WTC11 (cell line): Measurements from ENCODE around the gene SSBP2. TPM values are rescaled to one million over a fixed set of nuclear protein-coding genes. Genes with fewer than 3 reads are reported as not detected.

Source experiments
- ATAC-seq: fragments of 200-7000 bp; cut with Tn5 transposase; 2 replicates; pipeline ENCODE4 v1.10.0; 2021; ENCODE audit warnings: mild to moderate bottlenecking, moderate library complexity
- CTCF ChIA-PET: fragments of 300-600 bp; sonication (Branson Sonifier 250); formaldehyde crosslinking; loops from one replicate; lab custom pipeline; 2021; ENCODE audit warnings: antibody characterized with exemption; lab: Charles Lee
- POLR2A ChIA-PET: fragments of 350-600 bp; sonication (Branson Sonifier 250); formaldehyde crosslinking; loops from one replicate; lab custom pipeline; 2021; ENCODE audit warnings: antibody characterized with exemption; lab: Charles Lee
- DNase-seq: peaks from one replicate; pipeline ENCODE4 v3.0.0; 2021; ENCODE audit warnings: low spot score
- H3K27ac Mint-ChIP-seq: 2 replicates; pipeline ENCODE4 v1.8.0; 2021; ENCODE audit warnings: mixed read lengths
- H3K27me3 Mint-ChIP-seq: 2 replicates; pipeline ENCODE4 v1.8.0; 2021; ENCODE audit warnings: low read depth, mild to moderate bottlenecking, moderate library complexity, mixed read lengths
- H3K36me3 Mint-ChIP-seq: 2 replicates; pipeline ENCODE4 v1.8.0; 2021; ENCODE audit warnings: mixed read lengths
- H3K4me1 Mint-ChIP-seq: 2 replicates; pipeline ENCODE4 v1.8.0; 2022; ENCODE audit warnings: mixed read lengths
- H3K4me3 Mint-ChIP-seq: 2 replicates; pipeline ENCODE4 v1.8.0; 2021; ENCODE audit warnings: mild to moderate bottlenecking, moderate library complexity, mixed read lengths
- H3K9me3 Mint-ChIP-seq: 2 replicates; pipeline ENCODE4 v1.8.0; 2021; ENCODE audit warnings: mixed read lengths
- ETV6 ChIP-seq: sonication (generic); formaldehyde crosslinking; IDR thresholded peaks from 2 replicates; pipeline ENCODE4 v1.8.1; 2022; ENCODE audit warnings: mild to moderate bottlenecking, missing genetic modification reagents
- FOXJ3 ChIP-seq: sonication (generic); formaldehyde crosslinking; IDR thresholded peaks from 2 replicates; pipeline ENCODE4 v1.9.0; 2021; ENCODE audit warnings: missing genetic modification reagents, mild to moderate bottlenecking, borderline replicate concordance
- GRHL2 ChIP-seq: fragments of 250-450 bp; sonication (Bioruptor Pico); IDR thresholded peaks from 2 replicates; pipeline ENCODE4 v1.8.0; 2022; ENCODE audit warnings: mild to moderate bottlenecking, moderate library complexity; ENCODE audit not compliant: insufficient replicate concordance, severe bottlenecking
- IRF2 ChIP-seq: sonication (generic); formaldehyde crosslinking; IDR thresholded peaks from 2 replicates; pipeline ENCODE4 v1.8.0; 2022; ENCODE audit warnings: low read depth, missing genetic modification reagents, borderline replicate concordance
- NR1H2 ChIP-seq: sonication (generic); formaldehyde crosslinking; IDR thresholded peaks from 2 replicates; pipeline ENCODE4 v1.9.0; 2021; ENCODE audit warnings: mild to moderate bottlenecking, moderate library complexity, missing genetic modification reagents
- OVOL2 ChIP-seq: fragments of 250-450 bp; sonication (Bioruptor Pico); IDR thresholded peaks from 2 replicates; pipeline ENCODE4 v1.9.0; 2021; ENCODE audit warnings: mild to moderate bottlenecking, borderline replicate concordance
- RELA ChIP-seq: sonication (generic); formaldehyde crosslinking; IDR thresholded peaks from 2 replicates; pipeline ENCODE4 v1.8.1; 2022; ENCODE audit warnings: missing genetic modification reagents, mild to moderate bottlenecking, borderline replicate concordance
- SMAD4 ChIP-seq: sonication (generic); formaldehyde crosslinking; IDR thresholded peaks from 2 replicates; pipeline ENCODE4 v1.8.0; 2022; ENCODE audit warnings: mild to moderate bottlenecking, missing genetic modification reagents
- TEAD4 ChIP-seq: sonication (generic); formaldehyde crosslinking; IDR thresholded peaks from 2 replicates; pipeline ENCODE4 v1.8.0; 2022; ENCODE audit warnings: mild to moderate bottlenecking, missing genetic modification reagents
- ZNF671 ChIP-seq: fragments of 250-450 bp; sonication (Bioruptor Pico); IDR thresholded peaks from 2 replicates; pipeline ENCODE4 v1.8.0; 2021; ENCODE audit warnings: mild to moderate bottlenecking
- total RNA-seq: library from RNA; stranded (reverse); gene quantifications from 3 replicates; pipeline ENCODE4 v1.2.3, GENCODE V29; 2021
- TF ChIP-seq, protein P1 (sequence below): sonication (generic); formaldehyde crosslinking; IDR thresholded peaks from 2 replicates; pipeline ENCODE4 v1.8.1; 2022; ENCODE audit warnings: mild to moderate bottlenecking, missing genetic modification reagents, moderate library complexity, borderline replicate concordance
- TF ChIP-seq, protein P2 (sequence below): sonication (generic); formaldehyde crosslinking; IDR thresholded peaks from 2 replicates; pipeline ENCODE4 v1.8.1; 2022; ENCODE audit warnings: low read depth, mild to moderate bottlenecking, moderate library complexity, missing genetic modification reagents, borderline replicate concordance
- TF ChIP-seq, protein P3 (sequence below): sonication (generic); formaldehyde crosslinking; conservative IDR thresholded peaks from 2 replicates; pipeline ENCODE4 v1.8.1; 2023; ENCODE audit warnings: mild to moderate bottlenecking, low read depth, missing genetic modification reagents, moderate library complexity
- TF ChIP-seq, protein P4 (sequence below): sonication (generic); formaldehyde crosslinking; IDR thresholded peaks from 2 replicates; pipeline ENCODE4 v1.8.0; 2023; ENCODE audit warnings: missing genetic modification reagents
- TF ChIP-seq, protein P5 (sequence below): fragments of 200-600 bp; IDR thresholded peaks from 2 replicates; pipeline ENCODE4 v1.8.0; 2022; ENCODE audit warnings: antibody characterized with exemption

The SSBP2 gene
- total RNA-seq, 1 experiment from 2014 or later, result 24.9 TPM

DNA sequence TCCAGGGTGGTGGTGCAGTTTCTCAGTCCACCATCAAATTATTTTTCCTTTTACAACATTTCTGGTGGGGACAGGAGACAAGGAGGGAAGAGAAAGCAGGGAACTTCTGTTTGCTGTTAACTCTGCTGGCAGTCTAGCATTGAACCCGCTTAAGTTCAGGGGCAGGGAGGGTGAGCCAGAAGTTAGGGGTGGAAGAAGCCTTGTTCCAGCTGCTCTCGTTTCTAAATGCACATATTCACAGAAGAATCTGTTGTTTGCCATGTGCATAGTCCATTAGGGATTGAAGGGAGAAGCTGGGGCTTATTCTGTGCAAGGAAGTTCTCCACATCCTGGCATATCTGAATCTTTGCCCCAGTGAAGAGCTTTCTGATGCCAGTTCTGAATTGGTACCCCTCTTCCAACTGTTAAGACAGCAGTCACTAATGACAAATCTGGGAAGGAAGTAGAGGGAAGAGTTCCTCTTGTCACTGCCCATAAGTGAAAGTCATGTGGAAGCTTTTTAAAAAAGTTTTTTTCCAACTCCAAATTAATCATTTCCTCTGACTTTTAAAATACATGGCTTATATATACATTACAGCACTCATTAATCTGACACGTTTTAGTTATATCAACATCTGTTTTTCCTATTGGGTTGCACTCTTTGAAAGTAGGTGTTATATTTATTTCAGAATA, 324.4 kb downstream of the SSBP2 start:
- Mint-ChIP-seq H3K9me3 (no peaks in the 10 kb centered on the region), H3K4me3 (no peak overlapping the region), H3K36me3 (no peaks in the 10 kb centered on the region), H3K4me1 (peaks cover 11% of the 10 kb centered on the region), H3K27ac (no peak overlapping the region; the same call in 1 of the 2 replicates), H3K27me3 (no peaks in the 10 kb centered on the region)
- no peak for ATAC-seq
- no peak for DNase-seq
- ChIA-PET POLR2A (no interaction called here), CTCF (interaction anchor here (0.6 to 3.2 kb wide), 10 partner anchors 21 to 831 kb away, joined by 3 to 15 read pairs (median 3); no protein-coding TSS in a partner anchor)
- TF ChIP-seq IRF2 (CRISPR knock-in tag) (no peak), SMAD4 (no peak), FOXJ3 (CRISPR knock-in tag) (no peak), ZNF671 (CRISPR knock-in tag) (no peak), OVOL2 (CRISPR knock-in tag) (no peak), RELA (CRISPR knock-in tag) (no peak), NR1H2 (CRISPR knock-in tag) (no peak), ETV6 (no peak), GRHL2 (CRISPR knock-in tag) (no peak)
- TF ChIP-seq, protein P1, sequence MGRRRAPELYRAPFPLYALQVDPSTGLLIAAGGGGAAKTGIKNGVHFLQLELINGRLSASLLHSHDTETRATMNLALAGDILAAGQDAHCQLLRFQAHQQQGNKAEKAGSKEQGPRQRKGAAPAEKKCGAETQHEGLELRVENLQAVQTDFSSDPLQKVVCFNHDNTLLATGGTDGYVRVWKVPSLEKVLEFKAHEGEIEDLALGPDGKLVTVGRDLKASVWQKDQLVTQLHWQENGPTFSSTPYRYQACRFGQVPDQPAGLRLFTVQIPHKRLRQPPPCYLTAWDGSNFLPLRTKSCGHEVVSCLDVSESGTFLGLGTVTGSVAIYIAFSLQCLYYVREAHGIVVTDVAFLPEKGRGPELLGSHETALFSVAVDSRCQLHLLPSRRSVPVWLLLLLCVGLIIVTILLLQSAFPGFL (CRISPR knock-in tag), result no peak
- TF ChIP-seq, protein P2, sequence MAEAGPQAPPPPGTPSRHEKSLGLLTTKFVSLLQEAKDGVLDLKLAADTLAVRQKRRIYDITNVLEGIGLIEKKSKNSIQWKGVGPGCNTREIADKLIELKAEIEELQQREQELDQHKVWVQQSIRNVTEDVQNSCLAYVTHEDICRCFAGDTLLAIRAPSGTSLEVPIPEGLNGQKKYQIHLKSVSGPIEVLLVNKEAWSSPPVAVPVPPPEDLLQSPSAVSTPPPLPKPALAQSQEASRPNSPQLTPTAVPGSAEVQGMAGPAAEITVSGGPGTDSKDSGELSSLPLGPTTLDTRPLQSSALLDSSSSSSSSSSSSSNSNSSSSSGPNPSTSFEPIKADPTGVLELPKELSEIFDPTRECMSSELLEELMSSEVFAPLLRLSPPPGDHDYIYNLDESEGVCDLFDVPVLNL, result no peak
- TF ChIP-seq, protein P3, sequence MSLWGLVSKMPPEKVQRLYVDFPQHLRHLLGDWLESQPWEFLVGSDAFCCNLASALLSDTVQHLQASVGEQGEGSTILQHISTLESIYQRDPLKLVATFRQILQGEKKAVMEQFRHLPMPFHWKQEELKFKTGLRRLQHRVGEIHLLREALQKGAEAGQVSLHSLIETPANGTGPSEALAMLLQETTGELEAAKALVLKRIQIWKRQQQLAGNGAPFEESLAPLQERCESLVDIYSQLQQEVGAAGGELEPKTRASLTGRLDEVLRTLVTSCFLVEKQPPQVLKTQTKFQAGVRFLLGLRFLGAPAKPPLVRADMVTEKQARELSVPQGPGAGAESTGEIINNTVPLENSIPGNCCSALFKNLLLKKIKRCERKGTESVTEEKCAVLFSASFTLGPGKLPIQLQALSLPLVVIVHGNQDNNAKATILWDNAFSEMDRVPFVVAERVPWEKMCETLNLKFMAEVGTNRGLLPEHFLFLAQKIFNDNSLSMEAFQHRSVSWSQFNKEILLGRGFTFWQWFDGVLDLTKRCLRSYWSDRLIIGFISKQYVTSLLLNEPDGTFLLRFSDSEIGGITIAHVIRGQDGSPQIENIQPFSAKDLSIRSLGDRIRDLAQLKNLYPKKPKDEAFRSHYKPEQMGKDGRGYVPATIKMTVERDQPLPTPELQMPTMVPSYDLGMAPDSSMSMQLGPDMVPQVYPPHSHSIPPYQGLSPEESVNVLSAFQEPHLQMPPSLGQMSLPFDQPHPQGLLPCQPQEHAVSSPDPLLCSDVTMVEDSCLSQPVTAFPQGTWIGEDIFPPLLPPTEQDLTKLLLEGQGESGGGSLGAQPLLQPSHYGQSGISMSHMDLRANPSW (CRISPR knock-in tag), result no peak
- TF ChIP-seq, protein P4, sequence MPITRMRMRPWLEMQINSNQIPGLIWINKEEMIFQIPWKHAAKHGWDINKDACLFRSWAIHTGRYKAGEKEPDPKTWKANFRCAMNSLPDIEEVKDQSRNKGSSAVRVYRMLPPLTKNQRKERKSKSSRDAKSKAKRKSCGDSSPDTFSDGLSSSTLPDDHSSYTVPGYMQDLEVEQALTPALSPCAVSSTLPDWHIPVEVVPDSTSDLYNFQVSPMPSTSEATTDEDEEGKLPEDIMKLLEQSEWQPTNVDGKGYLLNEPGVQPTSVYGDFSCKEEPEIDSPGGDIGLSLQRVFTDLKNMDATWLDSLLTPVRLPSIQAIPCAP (CRISPR knock-in tag), result no peak

DNA sequence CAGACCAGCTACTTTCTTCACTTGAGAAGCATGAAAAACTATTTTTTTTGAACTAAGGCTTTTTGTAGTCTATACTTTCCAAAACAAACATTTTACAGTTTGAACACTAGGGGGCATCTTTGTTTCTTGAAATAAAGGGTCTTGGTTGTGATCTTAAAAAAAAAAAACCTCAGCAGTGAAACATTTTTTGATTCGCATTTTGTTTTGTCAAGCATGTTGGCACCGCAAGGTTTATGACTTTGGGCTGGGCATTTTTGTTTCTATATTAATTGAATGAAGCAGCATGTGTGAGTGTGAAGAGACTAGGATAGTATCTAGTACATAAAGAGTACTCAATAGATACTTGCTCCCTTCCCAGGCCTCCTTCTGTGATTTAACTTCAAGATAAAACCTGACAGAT, 325.3 kb downstream of the SSBP2 start:
- H3K4me3 Mint-ChIP-seq, result no peak overlapping the region
- ATAC-seq (no peak), DNase-seq (no peak)
- no peaks in the 10 kb centered on the region for H3K27me3 Mint-ChIP-seq
- no peaks in the 10 kb centered on the region for H3K36me3 Mint-ChIP-seq
- H3K4me1 Mint-ChIP-seq, result peaks cover 11% of the 10 kb centered on the region
- H3K27ac Mint-ChIP-seq, result no peak overlapping the region
- TF ChIP-seq, protein P5, sequence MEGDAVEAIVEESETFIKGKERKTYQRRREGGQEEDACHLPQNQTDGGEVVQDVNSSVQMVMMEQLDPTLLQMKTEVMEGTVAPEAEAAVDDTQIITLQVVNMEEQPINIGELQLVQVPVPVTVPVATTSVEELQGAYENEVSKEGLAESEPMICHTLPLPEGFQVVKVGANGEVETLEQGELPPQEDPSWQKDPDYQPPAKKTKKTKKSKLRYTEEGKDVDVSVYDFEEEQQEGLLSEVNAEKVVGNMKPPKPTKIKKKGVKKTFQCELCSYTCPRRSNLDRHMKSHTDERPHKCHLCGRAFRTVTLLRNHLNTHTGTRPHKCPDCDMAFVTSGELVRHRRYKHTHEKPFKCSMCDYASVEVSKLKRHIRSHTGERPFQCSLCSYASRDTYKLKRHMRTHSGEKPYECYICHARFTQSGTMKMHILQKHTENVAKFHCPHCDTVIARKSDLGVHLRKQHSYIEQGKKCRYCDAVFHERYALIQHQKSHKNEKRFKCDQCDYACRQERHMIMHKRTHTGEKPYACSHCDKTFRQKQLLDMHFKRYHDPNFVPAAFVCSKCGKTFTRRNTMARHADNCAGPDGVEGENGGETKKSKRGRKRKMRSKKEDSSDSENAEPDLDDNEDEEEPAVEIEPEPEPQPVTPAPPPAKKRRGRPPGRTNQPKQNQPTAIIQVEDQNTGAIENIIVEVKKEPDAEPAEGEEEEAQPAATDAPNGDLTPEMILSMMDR, result peak; percentile 68
- no peak for TF ChIP-seq TEAD4 (CRISPR knock-in tag)
- TF ChIP-seq, all 79 proteins: peak for 1
- ChIA-PET CTCF (interaction anchor here (0.7 to 3.2 kb wide), 12 partner anchors 24 to 832 kb away, joined by 3 to 15 read pairs (median 3); no protein-coding TSS in a partner anchor), POLR2A (no interaction called here)
- H3K9me3 Mint-ChIP-seq, result no peaks in the 10 kb centered on the region
